ENCODE data around the gene SBNO2.

SBNO2 gene

GRCh38 chr19:1103708-1104310 lies 70.3 kb downstream of the SBNO2 start, which contains the start of gene GPX4:
GPX4 (plus strand) TSS chr19:1103994; CDS start chr19:1104044, 50 bp downstream.
- DNase-seq: peak; percentile 99 to 100

GRCh38 chr19:1103132-1103707 lies 70.8 kb downstream of the SBNO2 start:
- DNase-seq: no peak

GRCh38 chr19:1102407-1103131 lies 71.5 kb downstream of the SBNO2 start:
- DNase-seq: peak in 1 of 2 experiments; percentile 49

- no peak for DNase-seq
Measured at GRCh38 chr19:1101337-1101698, 72.8 kb downstream of the SBNO2 start.

GRCh38 chr19:1098177-1099051 lies 75.7 kb downstream of the SBNO2 start:
- no peak for DNase-seq

- DNase-seq: no peak
Measured at GRCh38 chr19:1097810-1098176, 76.3 kb downstream of the SBNO2 start.

- peak; percentile 98 to 100 for DNase-seq
Measured at GRCh38 chr19:1094978-1095701, 78.9 kb downstream of the SBNO2 start, which contains the start of gene POLR2E. POLR2E (minus strand) TSS chr19:1095375; CDS start chr19:1095315, 60 bp downstream.

GRCh38 chr19:1094655-1094977 lies 79.5 kb downstream of the SBNO2 start:
- no peak for DNase-seq

GRCh38 chr19:1093811-1094553 lies 80.1 kb downstream of the SBNO2 start:
- no peak for DNase-seq

GRCh38 chr19:1093330-1093729 lies 80.7 kb downstream of the SBNO2 start:
- no peak for DNase-seq

GRCh38 chr19:1091544-1092175 lies 82.4 kb downstream of the SBNO2 start:
- DNase-seq: no peak

- no peak for DNase-seq
Measured at GRCh38 chr19:1090731-1091543, 83.1 kb downstream of the SBNO2 start.

GRCh38 chr19:1089891-1090290 lies 84.2 kb downstream of the SBNO2 start:
- no peak for DNase-seq

GRCh38 chr19:1089126-1089771 lies 84.8 kb downstream of the SBNO2 start:
- no peak for DNase-seq

- DNase-seq: no peak
Measured at GRCh38 chr19:1088416-1089010, 85.6 kb downstream of the SBNO2 start.

- DNase-seq: no peak
Measured at GRCh38 chr19:1087813-1088415, 86.2 kb downstream of the SBNO2 start.

GRCh38 chr19:1086613-1087012 lies 87.5 kb downstream of the SBNO2 start:
- no peak for DNase-seq

GRCh38 chr19:1085676-1086442 lies 88.2 kb downstream of the SBNO2 start:
- DNase-seq: no peak

All from NCI-H446 (cell line).